Liver (tissue), 9 donors: ENCODE measurements around the gene BHLHE23. TPM values are rescaled to one million over a fixed set of nuclear protein-coding genes. Genes with fewer than 3 reads are reported as not detected.

Experiments
- DNase-seq: peaks from one replicate; pipeline ENCODE4 v3.0.0-alpha.2; 2017; ENCODE audit warnings: low spot score
- H3K27ac ChIP-seq, 2 donors: one replicate each; pipeline ENCODE4 v1.7.0; 2013; ENCODE audit warnings: inconsistent platforms in 2 of 2, low read length in 2 of 2, control low read depth in 1 of 2, low read depth in 1 of 2, mild to moderate bottlenecking in 1 of 2
- H3K27me3 ChIP-seq, 4 donors: one replicate each; pipeline versions ENCODE4 v1.6.1 to v1.7.0; 2013; ENCODE audit warnings: low read length in 3 of 4, inconsistent platforms in 1 of 4, mild to moderate bottlenecking in 1 of 4, moderate library complexity in 1 of 4; ENCODE audit not compliant: control insufficient read depth in 4 of 4, insufficient read depth in 4 of 4
- H3K36me3 ChIP-seq, 4 donors: one replicate each; pipeline versions ENCODE4 v1.6.1 to v1.7.0; 2013; ENCODE audit warnings: low read length in 3 of 4, mild to moderate bottlenecking in 3 of 4, low read depth in 1 of 4, moderate library complexity in 1 of 4; ENCODE audit not compliant: control insufficient read depth in 4 of 4, insufficient read depth in 3 of 4
- H3K4me1 ChIP-seq, 4 donors: one replicate each; pipeline versions ENCODE4 v1.6.1 to v1.7.0; 2013; ENCODE audit warnings: low read length in 3 of 4, mild to moderate bottlenecking in 3 of 4, moderate library complexity in 1 of 4; ENCODE audit not compliant: control insufficient read depth in 4 of 4, insufficient read depth in 4 of 4
- H3K4me3 ChIP-seq, 3 donors: one replicate each; pipeline versions ENCODE4 v1.6.1 to v1.7.0; 2013; ENCODE audit warnings: low read length in 3 of 3, control low read depth in 1 of 3, low read depth in 1 of 3, mild to moderate bottlenecking in 1 of 3
- H3K9ac ChIP-seq, 2 donors: one replicate each; pipeline ENCODE4 v1.7.0; 2013; ENCODE audit warnings: low read length in 2 of 2, mild to moderate bottlenecking in 2 of 2, moderate library complexity in 2 of 2, control low read depth in 1 of 2, low read depth in 1 of 2
- H3K9me3 ChIP-seq, 4 donors: one replicate each; pipeline versions ENCODE4 v1.6.1 to v1.7.0; 2013; ENCODE audit warnings: low read length in 3 of 4; ENCODE audit not compliant: control insufficient read depth in 4 of 4
- ATF3 ChIP-seq: IDR thresholded peaks from 2 replicates; pipeline ENCODE4 v1.6.1; 2016; ENCODE audit warnings: antibody characterized with exemption
- EGR1 ChIP-seq, 2 donors: IDR thresholded peaks; 2 replicates each; pipeline ENCODE4 v1.6.1; 2016 to 2018; ENCODE audit warnings: antibody characterized with exemption in 2 of 2, low read depth in 2 of 2
- FOXA1 ChIP-seq: IDR thresholded peaks from 2 replicates; pipeline ENCODE4 v1.6.1; 2016; ENCODE audit warnings: antibody characterized with exemption
- FOXA2 ChIP-seq: IDR thresholded peaks from 2 replicates; pipeline ENCODE4 v1.6.1; 2016; ENCODE audit warnings: antibody characterized with exemption
- GABPA ChIP-seq, 2 donors: IDR thresholded peaks in 1 of 2; conservative IDR thresholded peaks in 1 of 2; 2 replicates each; pipeline ENCODE4 v1.6.1; 2016; ENCODE audit warnings: antibody characterized with exemption in 2 of 2, mild to moderate bottlenecking in 1 of 2, moderate library complexity in 1 of 2
- HNF4G ChIP-seq: IDR thresholded peaks from 2 replicates; pipeline ENCODE4 v1.6.1; 2016; ENCODE audit warnings: antibody characterized with exemption
- JUND ChIP-seq, 2 donors: IDR thresholded peaks; 2 replicates each; pipeline ENCODE4 v1.6.1; 2016; ENCODE audit warnings: antibody characterized with exemption in 2 of 2
- MAX ChIP-seq: IDR thresholded peaks from 2 replicates; pipeline ENCODE4 v1.6.1; 2016; ENCODE audit warnings: antibody characterized with exemption
- NR2F2 ChIP-seq: IDR thresholded peaks from 2 replicates; pipeline ENCODE4 v1.6.1; 2016; ENCODE audit warnings: antibody characterized with exemption
- RAD21 ChIP-seq, 2 donors: IDR thresholded peaks; 2 replicates each; pipeline ENCODE4 v1.6.1; 2016; ENCODE audit warnings: antibody characterized with exemption in 2 of 2, mild to moderate bottlenecking in 2 of 2
- REST ChIP-seq: IDR thresholded peaks from 2 replicates; pipeline ENCODE4 v1.6.1; 2016; ENCODE audit warnings: antibody characterized with exemption, mild to moderate bottlenecking
- RXRA ChIP-seq, 2 donors: IDR thresholded peaks; 2 replicates each; pipeline ENCODE4 v1.6.1; 2017 to 2018; ENCODE audit warnings: antibody characterized with exemption in 2 of 2, mild to moderate bottlenecking in 1 of 2
- SP1 ChIP-seq: IDR thresholded peaks from 2 replicates; pipeline ENCODE4 v1.6.1; 2018; ENCODE audit warnings: antibody characterized with exemption, mild to moderate bottlenecking
- TAF1 ChIP-seq: conservative IDR thresholded peaks from 2 replicates; pipeline ENCODE4 v1.6.1; 2016; ENCODE audit warnings: antibody characterized with exemption, mild to moderate bottlenecking
- YY1 ChIP-seq: IDR thresholded peaks from 2 replicates; pipeline ENCODE4 v1.6.1; 2016; ENCODE audit warnings: antibody characterized with exemption, mild to moderate bottlenecking
- ZBTB33 ChIP-seq: IDR thresholded peaks from 2 replicates; pipeline ENCODE4 v1.6.1; 2016; ENCODE audit warnings: antibody characterized with exemption
- WGBS: extraction: QIAGEN DNeasy Blood & Tissue Kit; methylation state at CpG from one replicate; pipeline ENCODE4 v1.1.7; 2013; 5-methylcytosine and 5-hydroxymethylcytosine counted together
- polyA plus RNA-seq, 2 donors: library from polyadenylated mRNA; stranded (reverse) in 1 of 2; unstranded in 1 of 2; fragments of 200-250 nt in 1 of 2; fragments of >200 nt in 1 of 2; fragmentation: Nextera tagmentation in 1 of 2; extraction: Ambion mirVana in 1 of 2; gene quantifications; one replicate each; pipeline versions ENCODE4 v1.2.1 to v1.2.3, GENCODE V29; 2013 to 2015
- total RNA-seq, 2 donors: library from RNA; depleted of rRNA; stranded (reverse); fragments of >200 nt; gene quantifications; one replicate each; pipeline ENCODE4 v1.2.3, GENCODE V29; 2014
- donor health status: healthy.
- donor health status: healthy.
- donor health status: healthy.
- donor health status: healthy.
- donor health status: healthy.

BHLHE23 gene
- total and polyA plus RNA-seq, 4 donors = not detected

GRCh38 chr20:63005862-63006539 lies 763 bp downstream of the BHLHE23 start:
- Histone ChIP-seq H3K9me3 (no peaks in the 10 kb centered on the region), H3K36me3 (no peaks in the 10 kb centered on the region), H3K27ac (no peak overlapping the region), H3K4me3 (peak overlapping the region in 1 of 3 donors; percentile 7), H3K9ac (no peak overlapping the region), H3K4me1 (peaks cover 5 to 26% (median 12%) of the 10 kb centered on the region in 4 donors), H3K27me3 (peaks cover 5 to 28% (median 21%) of the 10 kb centered on the region in 4 donors)
- TF ChIP-seq FOXA2 = no peak
- no peak for TF ChIP-seq SP1
- no peak for TF ChIP-seq FOXA1
- no peak for TF ChIP-seq YY1
- TF ChIP-seq TAF1 = no peak
- no peak for TF ChIP-seq MAX
- TF ChIP-seq REST = no peak
- TF ChIP-seq EGR1 (IDR thresholded peaks at IDR 0.05; ENCODE audit: low read depth in 2 of 2) = no peak
- TF ChIP-seq ATF3 = no peak
- no peak for TF ChIP-seq RAD21 (IDR thresholded peaks at IDR 0.05)
- TF ChIP-seq JUND (IDR thresholded peaks at IDR 0.05) = no peak
- no peak for TF ChIP-seq NR2F2
- TF ChIP-seq RXRA (IDR thresholded peaks at IDR 0.05) = no peak
- no peak for TF ChIP-seq HNF4G
- TF ChIP-seq ZBTB33 = no peak
- TF ChIP-seq GABPA (IDR thresholded peaks at IDR 0.05 in 1 of 2, conservative IDR thresholded peaks at IDR 0.05 in 1 of 2) = no peak
- no peak for DNase-seq
- WGBS = 4% methylated on average over 90 of the region's 90 CpGs

- Histone ChIP-seq H3K27me3 (peaks cover 5 to 28% (median 22%) of the 10 kb centered on the region in 4 donors), H3K27ac (no peak overlapping the region), H3K9me3 (no peaks in the 10 kb centered on the region), H3K4me3 (no peak overlapping the region), H3K9ac (no peak overlapping the region), H3K36me3 (no peaks in the 10 kb centered on the region), H3K4me1 (peaks cover 5 to 26% (median 12%) of the 10 kb centered on the region in 4 donors)
- DNase-seq = no peak
- 7% methylated on average over 43 of the region's 43 CpGs for WGBS
- no peak for TF ChIP-seq FOXA1
- TF ChIP-seq GABPA (IDR thresholded peaks at IDR 0.05 in 1 of 2, conservative IDR thresholded peaks at IDR 0.05 in 1 of 2) = no peak
Observed at GRCh38 chr20:63005365-63005861, 1.4 kb downstream of the BHLHE23 start.
